Heart right ventricle (tissue), 16 donors: ENCODE data around the gene BCORL1. TPM values are rescaled to one million over a fixed set of nuclear protein-coding genes. Genes with fewer than 3 reads are reported as not detected.

ENCODE experiments used
- ATAC-seq, 8 donors: fragments of 200-7000 bp; cut with Tn5 transposase; one replicate each; pipeline ENCODE4 v1.9.1; 2020; ENCODE audit warnings: mild to moderate bottlenecking in 8 of 8, moderate library complexity in 8 of 8, moderate number of reproducible peaks in 1 of 8
- DNase-seq, 2 donors: peaks; one replicate each; pipeline ENCODE4 v3.0.0-alpha.2; 2020
- H3K27ac ChIP-seq, 10 donors: fragments of 200-600 bp; sonication (generic) in 2 of 10; one replicate each; pipeline versions ENCODE4 v1.5.0 to v1.8.0; 2020 to 2022; ENCODE audit warnings: mild to moderate bottlenecking in 3 of 10
- H3K27me3 ChIP-seq, 7 donors: fragments of 200-600 bp; one replicate each; pipeline ENCODE4 v1.8.0; 2021 to 2022; ENCODE audit warnings: mild to moderate bottlenecking in 2 of 7
- H3K36me3 ChIP-seq, 9 donors: fragments of 200-600 bp; sonication (generic) in 1 of 9; one replicate each; pipeline versions ENCODE4 v1.5.0 to v1.8.0; 2020 to 2022; ENCODE audit warnings: mild to moderate bottlenecking in 2 of 9
- H3K4me1 ChIP-seq, 9 donors: fragments of 200-600 bp; sonication (generic) in 1 of 9; one replicate each; pipeline versions ENCODE4 v1.5.0 to v1.8.0; 2020 to 2022; ENCODE audit warnings: mild to moderate bottlenecking in 4 of 9
- H3K4me3 ChIP-seq, 10 donors: fragments of 200-600 bp; sonication (generic) in 2 of 10; one replicate each; pipeline versions ENCODE4 v1.5.0 to v1.8.0; 2020 to 2022; ENCODE audit warnings: mild to moderate bottlenecking in 7 of 10, moderate library complexity in 2 of 10
- H3K9me3 ChIP-seq, 11 donors: fragments of 200-600 bp in 10 of 11; sonication (generic) in 2 of 11; one replicate each; pipeline versions ENCODE4 v1.5.0 to v1.8.0; 2013 to 2022; ENCODE audit warnings: mild to moderate bottlenecking in 2 of 11, control low read depth in 1 of 11, moderate library complexity in 1 of 11
- WGBS, 2 donors: extraction: QIAGEN DNeasy Blood & Tissue Kit; methylation state at CpG; one replicate each; pipeline ENCODE4 v1.1.7; 2013; ENCODE audit warnings: inconsistent platforms in 1 of 2; 5-methylcytosine and 5-hydroxymethylcytosine counted together
- intact Hi-C, 10 donors: fragments of 100-400 bp; cut with DNase I; formaldehyde crosslinking; loops; one replicate each; pipeline versions ENCODE4 v1.11.1 to v1.14.2; 2022
- polyA plus RNA-seq, 2 donors: library from polyadenylated mRNA; stranded (reverse); fragments of 200-250 nt; gene quantifications; one replicate each; pipeline ENCODE4 v1.2.3, GENCODE V29; 2013
- total RNA-seq, 10 donors: library from RNA; stranded (reverse); fragmentation: NEBNext Ultra II Directional in 3 of 10; extraction: Animal tissue kit (Norgen Biotek cat#: 25700) in 3 of 10; gene quantifications; one replicate each; pipeline versions ENCODE4 v1.2.1 to v1.2.4, GENCODE V29; 2021 to 2023
- TF ChIP-seq, protein P1 (sequence below), 9 donors: fragments of 200-600 bp; sonication (generic) in 2 of 9; IDR thresholded peaks; one replicate each; pipeline versions ENCODE4 v1.5.0 to v1.8.0; 2021 to 2022; ENCODE audit warnings: antibody characterized with exemption in 9 of 9, mild to moderate bottlenecking in 5 of 9, moderate library complexity in 1 of 9
- donor health status: Arrhythmogenic right ventricular cardiomyopathy.
- donor health status: ischemic (EF 13 %, LVEDD 7.1; RV severe dilation, severe dysfunction).
- donor health status: healthy with polysubstance abuse.
- donor health status: DM: no; HTN: yes; CAD: no.
- donor health status: DM: no; HTN: no; CAD: no.
- donor health status: ischemic (EF 25% LVEDD 6.9; RV normal size, moderate dysfunction).
- donor health status: ischemic (EF 25% LVEDD 5.7; RV mildly dilated, moderate dysfunction).
- donor health status: healthy.
- donor health status: DM: yes; HTN: yes; CAD: no.
- donor health status: Ischemic cardiomyopathy.
- donor health status: ischemic (EF 35%, LVEDD 5.7; RV mildly dilated, moderate dysfunction).
- donor health status: nonischemic (EF 11% LVEDD 7.7; RV severe dilation, severe dysfunction).
- donor health status: DM: yes; HTN: yes; CAD: no.
- donor health status: PGD.
- donor health status: ischemic (EF 29% LVEDD 5.4; RV normal size, mild dysfunction).
- donor health status: nonischemic (EF 23%, LVEDD 6.1; RV moderate dilation, normal function).

The BCORL1 gene
- total and polyA plus RNA-seq, 12 donors = 2.1 to 12.8 (median 7.8) TPM

DNA sequence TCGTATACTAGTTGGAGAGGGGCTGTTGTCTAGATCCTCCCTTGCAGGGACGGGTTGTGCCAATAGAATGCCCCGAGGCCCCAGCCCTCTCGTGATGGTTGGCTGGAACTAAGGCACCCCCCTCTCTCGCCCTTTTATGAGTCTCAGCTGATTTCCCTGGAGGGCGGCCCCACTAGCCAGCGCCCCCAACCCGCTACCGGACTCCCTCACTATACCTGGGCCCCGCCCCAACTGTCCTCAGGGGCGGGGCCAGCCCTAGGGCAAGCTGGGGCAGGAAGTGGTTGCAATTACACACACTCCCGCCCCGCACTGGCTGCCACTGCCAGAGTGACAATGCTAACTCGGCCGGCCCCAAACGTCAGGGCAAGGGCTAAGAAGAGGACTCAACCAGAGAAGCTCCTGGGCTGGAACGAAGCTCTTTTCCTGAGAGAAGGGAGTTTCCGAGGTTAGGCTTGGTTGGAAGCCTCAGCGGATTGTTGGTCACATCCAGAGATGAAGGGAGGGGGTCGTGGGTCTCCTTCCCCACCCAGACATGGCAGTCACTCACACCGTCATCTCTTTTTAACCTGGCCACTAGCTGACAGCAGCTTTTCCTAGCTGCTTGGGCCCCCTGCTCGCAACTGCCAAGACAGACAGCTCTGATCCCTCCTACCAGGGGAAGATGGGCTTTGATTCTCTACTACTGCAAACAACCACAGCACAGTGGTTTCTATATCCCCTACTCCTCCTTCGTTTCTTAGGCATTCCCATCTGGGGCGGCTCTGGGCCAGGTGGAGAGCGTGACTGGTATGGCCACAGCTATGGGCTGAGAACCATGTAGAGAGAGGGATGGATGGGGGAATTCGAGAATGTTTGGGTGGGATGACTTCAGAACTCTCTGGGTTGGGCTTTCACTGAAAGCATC is 21.0 kb upstream of the BCORL1 start:
- peak in 7 of 8 donors; percentile 24 to 83 (median 71) for ATAC-seq

DNA sequence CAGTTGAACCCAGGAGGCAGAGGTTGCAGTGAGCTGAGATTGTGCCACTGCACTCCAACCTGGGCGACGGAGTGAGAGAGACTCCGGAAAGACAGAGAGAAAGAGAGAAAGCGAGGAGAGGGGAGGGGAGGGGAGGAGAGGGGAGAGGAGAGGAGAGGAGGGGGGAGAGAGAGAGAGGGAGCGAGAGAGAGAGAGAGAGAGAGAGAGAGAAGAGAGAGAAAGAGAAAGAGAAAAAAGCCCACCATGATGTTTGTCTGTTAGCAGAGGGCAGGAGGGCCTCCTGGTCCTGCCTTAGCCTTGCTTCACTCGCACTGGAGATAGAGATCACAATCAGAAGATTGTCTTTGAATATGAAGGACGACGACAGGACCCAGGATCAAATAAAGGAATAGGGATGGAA is 18.7 kb upstream of the BCORL1 start:
- H3K4me3 ChIP-seq = no peak overlapping the region
- no peak for ATAC-seq
- no peak overlapping the region for H3K27ac ChIP-seq
- peaks cover 0 to 6% (median 0%) of the 10 kb centered on the region in 9 donors for H3K4me1 ChIP-seq
- DNase-seq = no peak
- 83 to 90% methylated on average over 7 to 8 of the region's 8 CpGs for WGBS, 2 donors
- TF ChIP-seq, protein P1, sequence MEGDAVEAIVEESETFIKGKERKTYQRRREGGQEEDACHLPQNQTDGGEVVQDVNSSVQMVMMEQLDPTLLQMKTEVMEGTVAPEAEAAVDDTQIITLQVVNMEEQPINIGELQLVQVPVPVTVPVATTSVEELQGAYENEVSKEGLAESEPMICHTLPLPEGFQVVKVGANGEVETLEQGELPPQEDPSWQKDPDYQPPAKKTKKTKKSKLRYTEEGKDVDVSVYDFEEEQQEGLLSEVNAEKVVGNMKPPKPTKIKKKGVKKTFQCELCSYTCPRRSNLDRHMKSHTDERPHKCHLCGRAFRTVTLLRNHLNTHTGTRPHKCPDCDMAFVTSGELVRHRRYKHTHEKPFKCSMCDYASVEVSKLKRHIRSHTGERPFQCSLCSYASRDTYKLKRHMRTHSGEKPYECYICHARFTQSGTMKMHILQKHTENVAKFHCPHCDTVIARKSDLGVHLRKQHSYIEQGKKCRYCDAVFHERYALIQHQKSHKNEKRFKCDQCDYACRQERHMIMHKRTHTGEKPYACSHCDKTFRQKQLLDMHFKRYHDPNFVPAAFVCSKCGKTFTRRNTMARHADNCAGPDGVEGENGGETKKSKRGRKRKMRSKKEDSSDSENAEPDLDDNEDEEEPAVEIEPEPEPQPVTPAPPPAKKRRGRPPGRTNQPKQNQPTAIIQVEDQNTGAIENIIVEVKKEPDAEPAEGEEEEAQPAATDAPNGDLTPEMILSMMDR (IDR thresholded peaks at IDR 0.05) = no peak
- intact Hi-C loops = no loop called here
- no peaks in the 10 kb centered on the region for H3K9me3 ChIP-seq
- H3K27me3 ChIP-seq = peaks cover 0 to 5% (median 0%) of the 10 kb centered on the region in 7 donors
- no peaks in the 10 kb centered on the region for H3K36me3 ChIP-seq

More for the DNA sequence above, 21.0 kb upstream of the BCORL1 start:
- H3K27ac ChIP-seq = peak overlapping the region in 1 of 10 donors; percentile 86
- WGBS, 2 donors = 25 to 30% methylated on average over 26 of the region's 26 CpGs
- intact Hi-C loops = no loop called here
- TF ChIP-seq, protein P1 (IDR thresholded peaks at IDR 0.05) = no peak
- H3K27me3 ChIP-seq = no peaks in the 10 kb centered on the region
- H3K4me3 ChIP-seq = peak overlapping the region in 4 of 10 donors; percentile 17 to 34 (median 24)
- no peaks in the 10 kb centered on the region for H3K9me3 ChIP-seq
- H3K36me3 ChIP-seq = no peaks in the 10 kb centered on the region
- DNase-seq = peak; percentile 23 to 54
- peaks cover 0 to 15% (median 0%) of the 10 kb centered on the region in 9 donors for H3K4me1 ChIP-seq

DNA sequence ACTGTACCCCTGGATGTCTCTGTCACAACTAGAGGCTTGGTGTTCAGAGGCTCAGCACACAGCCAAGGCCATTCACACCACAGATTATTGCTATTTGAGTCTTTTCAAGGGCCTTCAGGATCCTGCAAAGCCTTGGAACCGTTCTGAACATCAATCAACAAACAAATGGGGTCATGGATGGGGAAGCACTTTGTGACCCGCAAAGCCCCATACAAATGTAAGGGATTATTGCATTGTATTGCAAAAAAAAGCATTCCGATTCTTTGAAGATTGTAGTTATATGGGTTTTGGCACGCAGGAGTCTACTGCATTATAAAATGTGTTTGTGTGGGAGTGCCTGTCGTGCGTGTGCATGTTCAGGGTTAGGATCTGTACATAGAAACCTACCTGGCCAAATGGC is 17.3 kb upstream of the BCORL1 start:
- H3K27me3 ChIP-seq = peaks cover 0 to 5% (median 0%) of the 10 kb centered on the region in 7 donors
- H3K27ac ChIP-seq = no peak overlapping the region
- H3K9me3 ChIP-seq = peaks cover 0 to 3% (median 0%) of the 10 kb centered on the region in 11 donors
- DNase-seq = no peak
- TF ChIP-seq, protein P1 (IDR thresholded peaks at IDR 0.05) = no peak
- no peaks in the 10 kb centered on the region for H3K36me3 ChIP-seq
- no peak overlapping the region for H3K4me3 ChIP-seq
- ATAC-seq = no peak
- 88 to 93% methylated on average over 6 of the region's 6 CpGs for WGBS, 2 donors
- H3K4me1 ChIP-seq = peaks cover 0 to 6% (median 0%) of the 10 kb centered on the region in 9 donors
- intact Hi-C loops = no loop called here

DNA sequence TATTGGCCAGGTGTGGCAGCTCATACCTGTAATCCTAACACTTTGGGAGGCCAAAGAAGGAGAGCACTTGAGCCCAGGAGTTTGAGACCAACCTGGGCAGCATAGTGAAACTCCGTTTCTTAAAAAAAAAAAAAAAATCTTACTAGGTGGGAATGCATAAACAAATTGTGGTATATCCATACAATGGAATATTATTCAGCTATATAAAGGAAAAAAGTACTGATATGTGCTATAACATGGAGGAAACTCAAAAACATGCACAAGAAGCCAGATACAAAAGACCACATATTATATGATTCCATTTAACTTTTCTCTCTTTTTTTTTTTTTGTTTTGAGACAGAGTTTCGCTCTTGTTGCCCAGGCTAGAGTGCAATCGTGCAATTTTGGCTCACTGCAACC is 13.5 kb upstream of the BCORL1 start:
- TF ChIP-seq, protein P1 (IDR thresholded peaks at IDR 0.05) = no peak
- H3K4me3 ChIP-seq = no peak overlapping the region
- peaks cover 0 to 15% (median 0%) of the 10 kb centered on the region in 7 donors for H3K27me3 ChIP-seq
- no peaks in the 10 kb centered on the region for H3K4me1 ChIP-seq
- DNase-seq (no peak), ATAC-seq (no peak)
- intact Hi-C loops = no loop called here
- H3K27ac ChIP-seq = no peak overlapping the region
- peaks cover 0 to 3% (median 0%) of the 10 kb centered on the region in 11 donors for H3K9me3 ChIP-seq
- no peaks in the 10 kb centered on the region for H3K36me3 ChIP-seq
- 83 to 87% methylated on average over 3 of the region's 3 CpGs for WGBS, 2 donors
